HG02973 (cell line): Measurements from ENCODE around the gene TJP3.
"Not testable (repeated sequence)": the region's sequence is repeated elsewhere in the genome, so short reads cannot be mapped to it uniquely, and the experiment has no call there.

Experiments used
- ATAC-seq: cut with Tn5 transposase; IDR thresholded peaks from one replicate; pipeline ENCODE4 v1.9.1; 2021; ENCODE audit warnings: moderate library complexity; ENCODE audit not compliant: unreplicated experiment

The TJP3 gene, protein sequence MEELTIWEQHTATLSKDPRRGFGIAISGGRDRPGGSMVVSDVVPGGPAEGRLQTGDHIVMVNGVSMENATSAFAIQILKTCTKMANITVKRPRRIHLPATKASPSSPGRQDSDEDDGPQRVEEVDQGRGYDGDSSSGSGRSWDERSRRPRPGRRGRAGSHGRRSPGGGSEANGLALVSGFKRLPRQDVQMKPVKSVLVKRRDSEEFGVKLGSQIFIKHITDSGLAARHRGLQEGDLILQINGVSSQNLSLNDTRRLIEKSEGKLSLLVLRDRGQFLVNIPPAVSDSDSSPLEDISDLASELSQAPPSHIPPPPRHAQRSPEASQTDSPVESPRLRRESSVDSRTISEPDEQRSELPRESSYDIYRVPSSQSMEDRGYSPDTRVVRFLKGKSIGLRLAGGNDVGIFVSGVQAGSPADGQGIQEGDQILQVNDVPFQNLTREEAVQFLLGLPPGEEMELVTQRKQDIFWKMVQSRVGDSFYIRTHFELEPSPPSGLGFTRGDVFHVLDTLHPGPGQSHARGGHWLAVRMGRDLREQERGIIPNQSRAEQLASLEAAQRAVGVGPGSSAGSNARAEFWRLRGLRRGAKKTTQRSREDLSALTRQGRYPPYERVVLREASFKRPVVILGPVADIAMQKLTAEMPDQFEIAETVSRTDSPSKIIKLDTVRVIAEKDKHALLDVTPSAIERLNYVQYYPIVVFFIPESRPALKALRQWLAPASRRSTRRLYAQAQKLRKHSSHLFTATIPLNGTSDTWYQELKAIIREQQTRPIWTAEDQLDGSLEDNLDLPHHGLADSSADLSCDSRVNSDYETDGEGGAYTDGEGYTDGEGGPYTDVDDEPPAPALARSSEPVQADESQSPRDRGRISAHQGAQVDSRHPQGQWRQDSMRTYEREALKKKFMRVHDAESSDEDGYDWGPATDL

DNA sequence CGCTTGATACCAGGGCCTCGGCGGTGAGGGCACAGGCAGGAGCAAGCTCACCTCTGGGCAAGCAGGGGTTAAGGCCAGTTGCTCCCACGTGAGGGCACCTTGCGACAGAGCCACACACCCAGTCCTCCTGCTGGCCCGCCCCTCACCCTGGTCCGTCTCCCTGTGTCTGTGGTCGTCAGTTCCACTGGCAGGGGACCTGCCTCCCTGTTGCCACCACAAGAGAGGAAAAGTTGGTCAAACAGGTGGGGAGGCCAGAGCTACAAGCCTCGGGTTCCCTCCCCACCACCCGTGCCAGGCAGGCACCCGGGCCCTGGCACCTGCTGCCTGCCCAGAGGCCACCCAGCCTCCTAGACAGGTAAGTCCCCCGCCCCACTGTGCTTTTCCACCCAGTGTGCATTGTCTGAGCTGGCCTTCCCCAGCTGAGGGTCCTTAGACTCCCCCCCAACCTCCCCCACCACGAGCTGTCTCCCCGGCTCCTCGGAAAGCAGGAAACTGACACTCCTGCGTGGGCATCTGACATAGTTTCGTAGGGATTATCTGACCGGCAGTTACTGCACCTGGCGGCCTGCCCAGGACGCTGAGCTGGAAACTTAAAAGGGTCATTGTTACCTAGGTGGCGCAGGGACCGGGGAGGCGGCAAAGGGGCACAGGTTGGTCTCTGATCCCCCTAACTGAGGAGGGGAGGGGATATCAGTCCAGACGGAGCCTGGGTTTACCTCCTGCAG, at the start of gene TJP3:
TJP3 (plus strand) TSS at position 178 of the 725 bp plus-strand sequence. CDS start 20,049 bp downstream, outside the sequence.
- ATAC-seq: no peak

DNA sequence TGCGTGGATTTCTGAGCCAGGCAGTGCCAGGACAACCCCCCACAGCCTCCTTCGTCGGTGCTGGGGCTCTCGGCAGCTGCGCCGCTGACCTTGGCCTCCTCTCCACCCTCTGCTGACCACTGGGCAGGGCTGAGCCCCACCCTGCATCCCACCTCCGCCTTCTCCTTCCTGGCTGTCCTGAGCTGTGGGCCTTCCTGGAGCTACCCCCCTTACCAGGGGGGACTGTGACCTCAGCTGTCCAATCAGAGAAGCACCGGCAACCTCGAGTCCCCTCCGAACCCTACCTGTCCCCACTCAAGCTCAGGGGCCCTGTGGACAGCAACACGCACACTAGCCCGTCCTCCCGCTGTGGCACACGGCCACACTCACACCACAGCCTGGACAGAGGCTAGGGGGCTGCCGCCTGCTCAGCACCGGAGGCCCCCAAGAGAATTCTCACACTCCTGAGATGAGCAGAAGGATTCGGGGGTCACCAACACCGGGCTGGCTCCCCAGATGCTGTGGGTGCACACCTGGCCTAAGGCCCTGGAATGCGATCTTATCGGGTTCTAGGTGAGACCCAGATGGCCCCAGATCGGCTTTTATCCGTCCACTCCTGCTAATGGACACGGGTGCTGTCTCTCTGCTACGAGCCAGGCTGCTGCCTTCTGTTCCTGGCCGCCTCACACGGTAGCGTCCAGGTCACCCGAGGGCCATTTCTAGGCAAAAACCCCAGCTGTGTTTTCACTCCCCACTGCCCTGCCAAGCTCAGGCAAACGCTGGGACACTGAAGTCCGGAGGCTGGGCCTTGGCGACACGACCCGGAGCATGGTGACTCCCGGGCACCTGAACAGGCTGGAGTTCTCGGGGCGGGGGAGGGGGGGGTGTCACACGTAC, 49.1 kb upstream of the TJP3 start:
- no peak for ATAC-seq

DNA sequence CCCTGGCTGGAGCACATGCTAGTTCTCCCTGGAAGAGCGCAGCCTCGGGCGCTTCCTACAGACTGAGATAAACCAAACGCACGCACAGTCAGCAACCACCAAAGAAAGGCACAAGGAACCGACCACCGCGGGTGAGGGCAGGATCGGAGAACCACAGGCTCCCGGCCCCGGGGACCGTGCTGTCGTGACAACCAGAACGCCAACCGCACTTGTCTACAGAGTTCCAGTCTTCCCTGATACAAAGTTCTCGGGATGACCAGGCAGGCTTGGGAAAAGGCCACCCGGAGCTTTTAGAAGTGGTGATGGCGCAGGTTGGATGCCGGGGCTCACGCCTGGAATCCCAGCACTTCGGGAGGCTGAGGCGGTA, 48.5 kb upstream of the TJP3 start:
- no peak for ATAC-seq

DNA sequence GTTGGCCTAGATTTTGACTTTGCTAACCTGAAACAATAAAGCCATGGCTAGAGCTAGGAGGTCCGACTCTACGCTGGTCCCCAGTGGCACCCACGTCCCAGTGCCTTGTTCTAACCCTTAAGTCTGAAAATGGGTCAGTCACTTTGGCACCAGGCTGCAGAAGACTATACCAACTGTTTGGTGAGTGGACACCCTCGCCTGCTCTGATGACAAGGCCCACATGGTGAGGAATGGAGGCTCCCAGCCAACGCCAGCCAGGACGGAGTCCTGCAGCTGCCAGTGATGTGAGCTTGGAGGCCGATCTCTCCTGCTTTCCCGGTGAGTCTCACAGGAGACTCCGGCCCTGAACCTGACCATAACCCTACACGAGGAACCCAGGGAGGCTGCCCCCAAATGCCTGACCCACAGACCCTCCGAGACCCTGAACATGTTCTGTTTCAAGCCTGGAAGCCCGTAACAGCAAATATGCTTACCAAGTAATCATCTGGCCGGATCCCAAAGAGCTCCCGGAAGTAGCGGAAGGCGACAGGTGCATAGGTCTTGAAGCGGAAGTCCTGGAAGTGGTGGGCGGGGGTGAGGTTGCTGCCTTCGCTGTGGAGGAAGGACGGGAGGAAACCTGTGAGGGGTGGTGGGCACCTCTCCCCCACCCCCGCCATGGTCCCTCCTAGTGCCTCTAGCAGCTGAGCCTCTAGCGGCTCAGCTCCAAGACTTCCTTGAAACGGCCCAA, 47.5 kb upstream of the TJP3 start:
- no peak for ATAC-seq

DNA sequence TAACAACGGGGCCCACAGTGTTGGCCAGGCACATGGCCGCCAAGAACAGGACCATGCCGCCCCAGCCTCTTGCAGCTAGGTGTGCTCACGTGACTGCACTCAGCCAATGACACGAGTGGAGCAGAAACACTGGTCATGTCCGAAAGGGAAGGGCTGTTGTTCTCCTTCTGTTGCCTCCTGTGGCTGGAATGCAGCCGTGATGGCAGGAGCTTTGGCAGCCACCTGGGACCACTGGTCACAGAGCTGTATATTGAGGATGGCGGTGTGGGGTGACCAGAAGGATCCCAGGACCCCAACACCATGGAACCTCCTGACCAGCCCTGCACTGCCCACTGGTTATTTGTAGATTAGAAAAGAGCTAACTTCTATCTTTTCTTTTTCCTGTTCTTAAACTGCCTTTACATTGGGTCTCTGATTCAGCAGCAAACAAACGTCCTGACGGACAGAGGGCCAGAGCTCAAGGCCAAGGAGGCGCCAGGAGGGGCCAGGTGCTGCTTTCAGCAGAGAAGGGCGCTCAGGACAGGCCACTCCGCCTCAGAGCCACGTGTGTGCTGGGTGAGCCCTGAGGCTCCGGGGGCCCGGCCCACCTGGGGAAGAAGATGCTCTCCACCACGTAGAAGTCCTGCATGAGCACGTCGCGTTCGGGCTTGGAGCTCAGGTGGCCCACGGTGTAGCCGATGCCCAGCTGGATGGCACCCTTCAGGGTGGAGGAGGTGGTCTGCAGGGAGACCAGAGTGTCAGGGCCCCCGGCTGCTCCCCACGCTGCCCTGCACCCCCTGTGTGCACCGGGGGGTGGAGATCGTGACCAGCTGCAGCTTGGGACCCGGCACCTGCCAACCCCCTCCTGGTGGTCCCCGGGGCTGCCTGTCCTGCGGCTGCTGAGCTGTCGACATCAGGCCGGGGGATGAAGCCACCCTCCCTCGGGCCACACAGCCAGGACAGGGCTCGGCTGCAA, 46.6 kb upstream of the TJP3 start:
- ATAC-seq: no peak

DNA sequence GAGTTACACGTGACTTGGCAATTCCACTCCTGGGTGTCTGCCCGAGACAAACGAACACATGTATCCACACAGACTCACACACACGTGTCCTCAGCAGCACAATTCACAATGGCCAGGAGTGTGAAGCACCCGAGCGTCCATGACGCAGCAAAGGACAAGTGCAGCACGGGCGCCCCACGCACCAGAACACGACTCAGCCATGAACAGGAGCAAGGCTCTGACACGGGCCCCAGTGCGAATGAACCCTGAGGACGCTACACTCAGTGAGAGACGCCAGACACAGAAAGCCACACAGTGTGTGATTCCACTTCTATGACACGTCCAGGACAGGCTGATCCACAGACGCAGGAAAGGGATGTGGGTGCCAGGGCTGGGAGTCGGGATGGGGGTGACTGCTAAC, 44.3 kb upstream of the TJP3 start:
- no peak for ATAC-seq

DNA sequence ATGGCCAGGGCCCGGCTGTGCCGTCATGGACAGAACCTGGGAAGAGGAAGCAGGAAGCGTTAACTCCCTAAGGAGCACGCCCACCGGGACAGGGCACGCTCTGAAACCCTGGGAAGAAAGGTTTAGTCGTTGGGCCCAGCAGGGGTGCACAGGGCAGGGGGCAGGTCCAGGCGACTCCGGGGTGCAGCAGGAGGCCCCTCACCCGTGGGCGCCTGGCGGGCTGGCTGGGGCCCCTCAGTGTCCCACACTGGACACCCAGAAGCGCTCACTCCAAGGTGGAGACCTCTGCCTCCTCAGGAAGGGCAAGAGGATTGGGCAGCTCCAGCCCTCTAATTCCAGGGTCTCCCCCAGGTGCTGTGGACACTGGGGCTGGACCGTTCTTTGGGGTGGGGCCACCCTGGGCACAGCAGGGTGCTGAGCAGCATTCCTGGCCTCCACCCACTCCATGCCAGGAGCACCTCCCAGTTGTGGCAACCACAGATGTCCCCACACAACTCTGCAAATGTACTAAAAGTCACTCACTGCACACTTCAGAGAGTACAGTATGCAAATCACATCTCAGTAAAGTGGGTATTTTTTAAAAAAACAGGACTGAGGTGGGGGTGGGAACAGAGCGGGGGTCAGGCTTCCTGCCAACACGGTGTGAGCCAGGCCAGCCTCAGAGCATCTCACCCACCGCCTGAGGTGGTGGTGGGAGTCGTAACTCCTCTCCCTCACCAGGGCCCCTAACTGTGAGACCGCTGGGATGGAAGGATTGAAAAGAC, 43.1 kb upstream of the TJP3 start:
- ATAC-seq: no peak

DNA sequence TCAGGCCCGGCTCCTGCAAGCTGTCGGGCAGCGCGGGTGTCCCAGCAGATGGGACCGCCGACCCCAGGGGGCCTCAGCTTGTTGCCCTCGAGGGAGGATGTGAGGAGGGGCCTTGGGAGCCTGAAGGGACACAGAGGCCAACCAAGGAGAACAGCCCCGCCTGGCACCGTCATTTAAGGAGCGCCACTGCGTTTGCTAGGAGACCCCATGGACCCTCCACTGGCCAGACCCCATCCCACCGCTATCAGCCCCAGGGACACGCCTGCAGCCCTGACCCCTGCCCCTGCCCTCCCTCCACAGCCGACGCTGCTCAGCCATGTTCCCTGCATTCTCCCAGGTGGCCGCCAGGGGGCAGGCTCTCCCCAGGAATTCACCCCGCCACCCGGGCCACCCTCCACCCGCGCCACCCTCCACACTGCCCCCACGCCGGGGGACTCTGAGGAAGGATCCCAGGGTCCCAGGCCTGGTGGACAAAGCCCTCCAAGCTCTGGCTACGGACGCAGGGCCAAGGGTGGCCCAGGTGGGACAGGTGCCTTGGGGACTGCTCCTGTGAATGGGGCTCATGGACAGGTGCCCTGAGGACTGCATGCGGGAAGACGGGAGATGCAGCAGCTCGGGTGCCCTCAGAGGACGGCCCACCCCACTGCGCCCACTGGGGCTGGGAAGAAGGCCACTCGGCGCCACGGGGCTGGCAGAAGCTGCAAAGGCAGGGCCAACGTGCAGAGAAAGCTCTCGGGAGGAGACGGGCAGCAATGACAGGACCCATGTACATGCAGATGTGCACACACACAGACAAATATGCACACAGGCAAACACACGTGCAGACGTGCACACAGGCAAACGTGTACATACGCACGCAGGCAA, 42.3 kb upstream of the TJP3 start:
- ATAC-seq: no peak

DNA sequence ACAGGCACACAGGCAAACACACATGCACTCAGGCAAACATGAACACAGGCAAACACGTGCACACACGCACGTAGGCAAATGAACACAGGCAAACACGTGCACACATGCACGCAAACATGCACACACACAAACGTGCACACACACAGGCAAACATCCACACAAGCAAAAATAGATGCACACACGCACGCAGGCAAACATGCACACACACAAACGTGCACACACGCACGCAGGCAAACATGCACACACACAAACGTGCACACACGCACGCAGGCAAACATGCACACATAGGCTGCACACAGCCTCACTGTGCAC, 41.7 kb upstream of the TJP3 start:
- not testable (repeated sequence) for ATAC-seq

DNA sequence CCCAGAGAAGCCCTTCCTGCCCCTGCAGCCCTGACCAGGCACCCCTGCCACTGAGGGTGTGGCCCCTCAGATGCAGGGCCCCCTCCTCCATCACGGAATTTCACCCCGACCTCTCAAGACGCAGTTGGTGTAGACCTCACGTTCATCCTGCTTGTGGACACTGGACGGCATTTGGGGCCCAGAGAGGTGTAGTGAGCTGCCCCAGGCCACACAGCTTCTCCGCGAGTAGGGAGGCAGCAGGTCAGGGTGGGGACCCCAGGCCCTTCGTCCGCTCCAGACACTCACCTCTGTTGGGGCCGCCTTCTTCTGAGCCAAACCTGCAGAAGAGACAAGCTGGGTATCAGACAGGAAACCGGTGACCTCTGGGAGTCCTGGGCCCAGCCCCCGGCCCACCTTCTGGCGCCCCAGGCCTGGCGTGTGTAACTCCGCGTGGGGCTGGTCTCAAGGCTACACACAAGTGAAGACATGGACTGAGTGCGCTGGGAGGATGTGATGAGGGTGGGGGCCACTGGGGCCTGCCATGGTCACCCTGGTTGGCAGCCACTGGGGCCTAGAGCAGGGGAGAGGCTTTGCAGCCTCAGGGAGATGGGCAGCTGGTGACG, 41.0 kb upstream of the TJP3 start:
- ATAC-seq: no peak

DNA sequence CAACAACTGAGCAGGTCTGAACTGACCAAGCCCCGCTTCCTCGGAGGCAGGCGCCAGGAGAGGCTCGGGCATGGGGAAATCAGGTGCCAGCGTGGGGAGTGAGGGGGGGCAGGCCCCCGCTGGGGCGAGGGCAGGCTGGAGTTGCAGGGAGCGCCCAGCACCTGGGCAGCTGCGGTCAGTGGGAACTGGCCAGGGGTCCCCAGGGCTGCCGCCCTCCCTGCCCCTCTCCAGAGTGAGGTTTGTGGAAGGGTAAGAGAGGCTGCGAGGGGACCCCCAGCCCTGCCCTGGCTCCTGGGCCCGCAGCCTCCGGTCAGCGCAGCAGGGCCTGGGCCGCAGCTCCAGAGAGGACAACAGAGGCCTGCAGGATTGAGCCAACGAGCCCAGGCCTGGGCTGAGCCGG, 40.4 kb upstream of the TJP3 start:
- ATAC-seq: no peak

DNA sequence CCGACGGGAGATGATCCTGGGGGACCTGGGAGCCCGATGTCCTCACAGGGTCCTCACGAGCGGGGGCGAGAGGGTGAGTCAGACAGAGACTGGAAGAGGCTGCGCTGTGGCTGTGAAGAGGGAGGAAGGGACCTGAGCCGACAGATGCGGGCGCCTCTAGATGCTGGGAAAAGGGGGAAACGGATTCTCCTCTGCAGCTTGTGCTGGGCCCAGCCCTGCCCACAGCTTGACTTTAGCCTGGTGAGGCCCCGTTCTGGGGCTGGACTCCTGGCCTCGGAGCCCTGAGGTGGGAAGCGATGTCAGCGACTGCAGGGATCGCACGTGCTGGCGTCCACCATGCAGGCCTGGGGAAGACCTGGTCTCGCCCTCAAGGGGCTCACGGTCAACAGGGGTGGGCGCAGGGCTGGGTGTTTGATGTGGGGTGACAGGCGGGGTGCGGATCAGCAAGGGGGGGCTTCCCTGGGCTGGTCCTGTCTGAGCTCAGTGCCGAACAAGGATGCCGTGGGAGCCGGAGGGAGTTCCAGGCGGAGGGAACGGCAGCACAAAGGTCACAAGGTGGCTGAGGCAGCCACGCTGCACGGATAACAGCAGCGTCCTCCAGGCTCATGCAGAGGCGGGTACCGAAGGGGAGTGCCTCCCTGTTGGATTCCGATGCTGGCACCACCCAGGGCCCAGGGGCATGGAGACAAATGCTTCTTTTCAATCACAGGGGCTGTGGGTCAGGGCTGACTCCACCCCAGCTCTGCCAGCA, 39.7 kb upstream of the TJP3 start:
- no peak for ATAC-seq

DNA sequence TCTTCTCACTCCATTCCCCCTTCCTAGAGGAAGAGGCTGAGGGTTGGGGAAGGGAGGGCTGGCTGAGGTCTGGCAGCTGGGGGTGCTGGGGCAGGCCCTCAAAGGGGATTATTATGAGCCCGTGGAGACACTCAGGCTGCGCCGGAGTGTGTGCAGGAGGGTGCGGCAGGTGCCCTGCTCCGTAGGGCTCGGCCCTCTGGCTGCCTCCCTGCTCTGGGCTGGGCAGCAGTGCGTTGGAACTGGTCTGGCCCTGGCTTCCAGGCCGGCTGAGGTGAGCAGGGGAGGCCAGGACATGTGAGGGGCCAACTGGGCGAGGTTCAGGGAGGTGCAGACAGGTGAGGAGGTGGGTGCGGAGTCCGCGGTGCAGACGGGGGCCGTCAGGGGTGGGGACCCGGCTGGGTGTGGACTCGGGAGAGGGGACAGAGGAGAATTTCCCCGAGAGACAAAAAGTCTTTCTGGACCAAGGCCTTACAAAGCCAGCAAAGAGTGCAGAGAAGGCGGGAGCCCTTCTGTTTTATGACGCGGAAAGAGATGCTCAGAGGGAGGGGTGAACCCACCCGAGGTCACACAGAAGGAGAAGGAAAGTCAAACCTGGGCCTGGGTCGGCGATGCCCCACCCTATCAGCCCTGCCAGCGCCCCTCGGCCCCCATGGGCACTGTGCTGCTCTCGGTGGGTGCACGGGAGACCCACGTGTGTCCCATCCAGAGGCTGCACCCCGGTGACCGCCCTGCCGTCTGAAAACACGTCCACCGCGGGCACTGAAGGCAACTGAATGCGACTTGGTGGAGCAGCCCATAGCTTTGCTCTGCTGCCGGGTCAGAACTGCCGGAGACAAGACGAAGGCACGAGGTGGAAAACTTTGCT, 38.9 kb upstream of the TJP3 start:
- no peak for ATAC-seq

DNA sequence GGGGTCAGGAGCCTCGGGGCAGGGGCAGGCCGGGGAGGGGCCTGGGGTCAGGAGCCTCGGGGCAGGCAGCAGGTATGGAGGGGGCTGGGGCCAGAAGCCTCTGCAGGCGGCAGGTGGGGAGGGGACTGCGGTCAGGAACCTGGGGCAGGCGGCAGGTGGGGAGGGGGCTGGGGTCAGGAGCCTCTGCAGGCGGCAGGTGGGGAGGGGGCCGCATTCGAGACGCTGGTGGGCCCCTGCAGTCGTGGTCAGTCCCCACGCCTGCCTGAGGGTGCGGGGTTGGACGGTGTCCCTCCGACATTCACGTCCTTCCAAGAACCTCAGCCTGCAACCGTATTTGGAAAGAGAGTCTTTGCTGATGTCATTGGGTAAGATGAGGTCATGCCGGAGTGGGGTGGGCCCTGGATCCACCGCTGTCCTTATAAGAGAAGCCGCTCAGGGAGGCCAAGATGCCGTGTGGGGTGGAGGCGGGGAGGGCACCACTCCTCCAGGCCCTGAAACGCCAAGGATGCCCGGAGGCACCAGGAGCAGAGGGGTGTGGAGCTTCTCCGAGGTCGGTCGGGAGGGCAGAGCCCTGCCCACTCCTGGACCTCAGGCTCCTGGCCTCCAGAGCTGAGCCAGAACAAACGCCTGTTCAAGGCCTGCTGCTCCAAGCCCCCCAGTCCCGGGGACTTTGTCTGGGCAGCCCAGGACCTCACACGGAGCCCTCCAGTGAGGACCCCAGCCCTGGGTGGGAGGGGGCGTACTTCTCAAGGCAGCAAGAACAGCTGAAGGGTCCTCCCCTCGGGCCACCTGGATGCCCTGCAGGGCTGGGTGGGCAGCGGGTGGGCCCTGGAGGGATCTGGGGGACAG, 38.0 kb upstream of the TJP3 start:
- ATAC-seq: no peak
